T-helper 2 cell treated with Interferon-gamma antibody and Interleukin-4, amounts not matched to agents 5 μg/mL and 100 μg/mL, for 36 hours (primary cell): Measurements from ENCODE around the gene ZNF462.

Source experiments
- DNase-seq: peaks from one replicate; pipeline ENCODE4 v3.0.0; 2021; ENCODE audit warnings: low spot score
- H3K27ac Mint-ChIP-seq: one replicate; pipeline ENCODE4 v1.8.0; 2021; ENCODE audit warnings: mild to moderate bottlenecking, mixed read lengths
- H3K27me3 Mint-ChIP-seq: one replicate; pipeline ENCODE4 v1.8.0; 2021; ENCODE audit warnings: low read depth, mixed read lengths
- H3K36me3 Mint-ChIP-seq: one replicate; pipeline ENCODE4 v1.8.0; 2021; ENCODE audit warnings: low read depth, mixed read lengths
- H3K4me1 Mint-ChIP-seq: one replicate; pipeline ENCODE4 v1.8.0; 2021; ENCODE audit warnings: low read depth, mixed read lengths
- H3K4me3 Mint-ChIP-seq: one replicate; pipeline ENCODE4 v1.8.0; 2022; ENCODE audit warnings: mild to moderate bottlenecking, moderate library complexity, mixed read lengths
- H3K9me3 Mint-ChIP-seq: one replicate; pipeline ENCODE4 v1.8.0; 2021; ENCODE audit warnings: mixed read lengths

The ZNF462 gene

GRCh38 chr9:106916466-106917235, 53.7 kb downstream of the ZNF462 start:
- peaks cover 4% of the 10 kb centered on the region for H3K9me3 Mint-ChIP-seq
- no peaks in the 10 kb centered on the region for H3K36me3 Mint-ChIP-seq
- no peak overlapping the region for H3K27ac Mint-ChIP-seq
- peaks cover 3% of the 10 kb centered on the region for H3K4me1 Mint-ChIP-seq
- no peaks in the 10 kb centered on the region for H3K27me3 Mint-ChIP-seq
- DNase-seq = no peak
- no peak overlapping the region for H3K4me3 Mint-ChIP-seq

GRCh38 chr9:106918825-106919509, 56.0 kb downstream of the ZNF462 start:
- H3K27ac Mint-ChIP-seq = no peak overlapping the region
- H3K9me3 Mint-ChIP-seq = peaks cover 4% of the 10 kb centered on the region
- H3K4me3 Mint-ChIP-seq = no peak overlapping the region
- H3K4me1 Mint-ChIP-seq = peaks cover 3% of the 10 kb centered on the region
- no peaks in the 10 kb centered on the region for H3K27me3 Mint-ChIP-seq
- H3K36me3 Mint-ChIP-seq = no peaks in the 10 kb centered on the region
- DNase-seq = no peak

GRCh38 chr9:106920091-106920490, 57.1 kb downstream of the ZNF462 start:
- Mint-ChIP-seq H3K27me3 (no peaks in the 10 kb centered on the region), H3K4me3 (no peak overlapping the region), H3K9me3 (peaks cover 12% of the 10 kb centered on the region), H3K4me1 (peaks cover 3% of the 10 kb centered on the region), H3K27ac (no peak overlapping the region), H3K36me3 (no peaks in the 10 kb centered on the region)
- DNase-seq = no peak

- H3K4me3 Mint-ChIP-seq = no peak overlapping the region
Observed at GRCh38 chr9:106920701-106921283, 57.8 kb downstream of the ZNF462 start.

GRCh38 chr9:106921341-106921899, 58.5 kb downstream of the ZNF462 start:
- no peak overlapping the region for H3K4me3 Mint-ChIP-seq
- peaks cover 21% of the 10 kb centered on the region for H3K9me3 Mint-ChIP-seq
- H3K4me1 Mint-ChIP-seq = peaks cover 3% of the 10 kb centered on the region
- H3K27ac Mint-ChIP-seq = peak overlapping the region; percentile 2
- no peaks in the 10 kb centered on the region for H3K27me3 Mint-ChIP-seq
- DNase-seq = no peak
- H3K36me3 Mint-ChIP-seq = no peaks in the 10 kb centered on the region

More at GRCh38 chr9:106920701-106921283, 57.8 kb downstream of the ZNF462 start:
- H3K27ac Mint-ChIP-seq = no peak overlapping the region
- H3K4me1 Mint-ChIP-seq = peaks cover 3% of the 10 kb centered on the region
- peaks cover 14% of the 10 kb centered on the region for H3K9me3 Mint-ChIP-seq
- H3K27me3 Mint-ChIP-seq = no peaks in the 10 kb centered on the region
- no peaks in the 10 kb centered on the region for H3K36me3 Mint-ChIP-seq
- DNase-seq = no peak

- H3K9me3 Mint-ChIP-seq = peaks cover 22% of the 10 kb centered on the region
- no peaks in the 10 kb centered on the region for H3K36me3 Mint-ChIP-seq
- H3K27ac Mint-ChIP-seq = no peak overlapping the region
- H3K4me1 Mint-ChIP-seq = peaks cover under 1% of the 10 kb centered on the region
- H3K4me3 Mint-ChIP-seq = no peak overlapping the region
- no peaks in the 10 kb centered on the region for H3K27me3 Mint-ChIP-seq
- no peak for DNase-seq
Observed at GRCh38 chr9:106922026-106922425, 59.1 kb downstream of the ZNF462 start.

- DNase-seq = no peak
- Mint-ChIP-seq H3K27ac (no peak overlapping the region), H3K27me3 (no peaks in the 10 kb centered on the region), H3K9me3 (peaks cover 22% of the 10 kb centered on the region), H3K4me3 (no peak overlapping the region), H3K36me3 (no peaks in the 10 kb centered on the region), H3K4me1 (no peaks in the 10 kb centered on the region)
Observed at GRCh38 chr9:106925392-106925791, 62.4 kb downstream of the ZNF462 start.

GRCh38 chr9:106927916-106928315, 65.0 kb downstream of the ZNF462 start:
- H3K27me3 Mint-ChIP-seq = no peaks in the 10 kb centered on the region
- H3K4me1 Mint-ChIP-seq = no peaks in the 10 kb centered on the region
- no peak overlapping the region for H3K4me3 Mint-ChIP-seq
- peaks cover 23% of the 10 kb centered on the region for H3K9me3 Mint-ChIP-seq
- no peak for DNase-seq
- H3K36me3 Mint-ChIP-seq = no peaks in the 10 kb centered on the region
- no peak overlapping the region for H3K27ac Mint-ChIP-seq

- no peaks in the 10 kb centered on the region for H3K4me1 Mint-ChIP-seq
- H3K27me3 Mint-ChIP-seq = no peaks in the 10 kb centered on the region
- H3K9me3 Mint-ChIP-seq = peaks cover 23% of the 10 kb centered on the region
- no peak overlapping the region for H3K4me3 Mint-ChIP-seq
- no peak overlapping the region for H3K27ac Mint-ChIP-seq
- DNase-seq = no peak
- H3K36me3 Mint-ChIP-seq = no peaks in the 10 kb centered on the region
Observed at GRCh38 chr9:106928350-106928749, 65.4 kb downstream of the ZNF462 start.

- Mint-ChIP-seq H3K9me3 (peaks cover 20% of the 10 kb centered on the region), H3K27me3 (no peaks in the 10 kb centered on the region), H3K4me3 (no peak overlapping the region), H3K36me3 (no peaks in the 10 kb centered on the region), H3K27ac (no peak overlapping the region), H3K4me1 (no peaks in the 10 kb centered on the region)
- no peak for DNase-seq
Observed at GRCh38 chr9:106929471-106930177, 66.7 kb downstream of the ZNF462 start.

GRCh38 chr9:106930477-106930876, 67.5 kb downstream of the ZNF462 start:
- peaks cover 16% of the 10 kb centered on the region for H3K9me3 Mint-ChIP-seq
- no peak overlapping the region for H3K4me3 Mint-ChIP-seq

GRCh38 chr9:106931466-106931865, 68.5 kb downstream of the ZNF462 start:
- Mint-ChIP-seq H3K27me3 (no peaks in the 10 kb centered on the region), H3K27ac (no peak overlapping the region), H3K4me1 (no peaks in the 10 kb centered on the region), H3K36me3 (no peaks in the 10 kb centered on the region), H3K4me3 (no peak overlapping the region), H3K9me3 (peaks cover 6% of the 10 kb centered on the region)
- DNase-seq = no peak

More at GRCh38 chr9:106930477-106930876, 67.5 kb downstream of the ZNF462 start:
- H3K27ac Mint-ChIP-seq = no peak overlapping the region
- no peaks in the 10 kb centered on the region for H3K4me1 Mint-ChIP-seq
- H3K27me3 Mint-ChIP-seq = no peaks in the 10 kb centered on the region
- DNase-seq = no peak
- no peaks in the 10 kb centered on the region for H3K36me3 Mint-ChIP-seq

- Mint-ChIP-seq H3K4me1 (no peaks in the 10 kb centered on the region), H3K9me3 (peaks cover 5% of the 10 kb centered on the region), H3K36me3 (no peaks in the 10 kb centered on the region), H3K27me3 (no peaks in the 10 kb centered on the region), H3K4me3 (no peak overlapping the region), H3K27ac (no peak overlapping the region)
- no peak for DNase-seq
Observed at GRCh38 chr9:106932178-106932577, 69.2 kb downstream of the ZNF462 start.
